Testis (tissue), 2 donors: ENCODE data around the gene CST11.

Experiments
- POLR2A ChIP-seq: fragments of 450-650 bp; IDR thresholded peaks from one replicate; pipeline ENCODE4 v1.6.1; 2017; ENCODE audit warnings: antibody characterized with exemption, mild to moderate bottlenecking, moderate library complexity
- TF ChIP-seq, protein P1 (sequence below), 3 experiments: fragments of 450-650 bp in 2 of 3; fragments of 200-600 bp in 1 of 3; sonication (generic) in 1 of 3; IDR thresholded peaks; one replicate each; pipeline ENCODE4 v1.5.1; 2016 to 2019; ENCODE audit warnings: antibody characterized with exemption in 3 of 3, mild to moderate bottlenecking in 2 of 3, moderate library complexity in 1 of 3

DNA sequence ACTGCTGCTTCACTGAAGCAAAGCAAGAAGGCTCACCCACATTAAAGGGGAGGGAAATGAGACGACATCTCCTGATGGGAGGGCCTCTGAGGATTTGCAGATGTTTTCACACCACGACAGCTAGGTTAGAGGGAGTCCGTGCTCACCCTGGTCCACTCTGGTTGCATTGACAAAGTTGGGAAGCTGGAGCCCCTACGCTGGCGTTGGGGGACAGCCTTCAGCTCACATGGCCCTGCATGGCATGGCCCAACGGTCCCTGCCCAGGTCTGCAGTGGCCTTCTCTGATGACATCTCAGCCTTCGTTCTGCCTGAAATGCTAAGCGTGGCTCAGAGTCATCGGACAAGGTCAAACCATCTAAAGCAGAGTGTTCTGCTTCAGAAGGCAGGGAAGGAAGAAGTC lies 27.5 kb downstream of the CST11 start:
- TF ChIP-seq, protein P1, sequence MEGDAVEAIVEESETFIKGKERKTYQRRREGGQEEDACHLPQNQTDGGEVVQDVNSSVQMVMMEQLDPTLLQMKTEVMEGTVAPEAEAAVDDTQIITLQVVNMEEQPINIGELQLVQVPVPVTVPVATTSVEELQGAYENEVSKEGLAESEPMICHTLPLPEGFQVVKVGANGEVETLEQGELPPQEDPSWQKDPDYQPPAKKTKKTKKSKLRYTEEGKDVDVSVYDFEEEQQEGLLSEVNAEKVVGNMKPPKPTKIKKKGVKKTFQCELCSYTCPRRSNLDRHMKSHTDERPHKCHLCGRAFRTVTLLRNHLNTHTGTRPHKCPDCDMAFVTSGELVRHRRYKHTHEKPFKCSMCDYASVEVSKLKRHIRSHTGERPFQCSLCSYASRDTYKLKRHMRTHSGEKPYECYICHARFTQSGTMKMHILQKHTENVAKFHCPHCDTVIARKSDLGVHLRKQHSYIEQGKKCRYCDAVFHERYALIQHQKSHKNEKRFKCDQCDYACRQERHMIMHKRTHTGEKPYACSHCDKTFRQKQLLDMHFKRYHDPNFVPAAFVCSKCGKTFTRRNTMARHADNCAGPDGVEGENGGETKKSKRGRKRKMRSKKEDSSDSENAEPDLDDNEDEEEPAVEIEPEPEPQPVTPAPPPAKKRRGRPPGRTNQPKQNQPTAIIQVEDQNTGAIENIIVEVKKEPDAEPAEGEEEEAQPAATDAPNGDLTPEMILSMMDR (IDR thresholded peaks at IDR 0.05) = no peak
- TF ChIP-seq POLR2A = no peak
